Liver (tissue), 3 donors: ENCODE results near the gene EML2.

Experiments
- JUND ChIP-seq, 2 donors: IDR thresholded peaks; 2 replicates each; pipeline ENCODE4 v1.6.1; 2016; ENCODE audit warnings: antibody characterized with exemption in 2 of 2
- NR2F2 ChIP-seq: IDR thresholded peaks from 2 replicates; pipeline ENCODE4 v1.6.1; 2016; ENCODE audit warnings: antibody characterized with exemption
- RAD21 ChIP-seq, 2 donors: IDR thresholded peaks; 2 replicates each; pipeline ENCODE4 v1.6.1; 2016; ENCODE audit warnings: antibody characterized with exemption in 2 of 2, mild to moderate bottlenecking in 2 of 2
- SP1 ChIP-seq: IDR thresholded peaks from 2 replicates; pipeline ENCODE4 v1.6.1; 2018; ENCODE audit warnings: antibody characterized with exemption, mild to moderate bottlenecking
- TAF1 ChIP-seq: conservative IDR thresholded peaks from 2 replicates; pipeline ENCODE4 v1.6.1; 2016; ENCODE audit warnings: antibody characterized with exemption, mild to moderate bottlenecking
- TF ChIP-seq, protein P1 (sequence below): fragments of 150-350 bp; IDR thresholded peaks from 2 replicates; pipeline ENCODE4 v1.5.1; 2017; ENCODE audit warnings: improper control_type of control experiment, low read depth, low read length; ENCODE audit not compliant: missing input control
- TF ChIP-seq, protein P2 (sequence below): IDR thresholded peaks from 2 replicates; pipeline ENCODE4 v1.6.1; 2016; ENCODE audit warnings: antibody characterized with exemption
- TF ChIP-seq, protein P3 (sequence below): IDR thresholded peaks from 2 replicates; pipeline ENCODE4 v1.6.1; 2016; ENCODE audit warnings: antibody characterized with exemption
- TF ChIP-seq, protein P4 (sequence below): IDR thresholded peaks from 2 replicates; pipeline ENCODE4 v1.6.1; 2016; ENCODE audit warnings: antibody characterized with exemption, mild to moderate bottlenecking
- donor health status: healthy.
- donor health status: healthy.

DNA sequence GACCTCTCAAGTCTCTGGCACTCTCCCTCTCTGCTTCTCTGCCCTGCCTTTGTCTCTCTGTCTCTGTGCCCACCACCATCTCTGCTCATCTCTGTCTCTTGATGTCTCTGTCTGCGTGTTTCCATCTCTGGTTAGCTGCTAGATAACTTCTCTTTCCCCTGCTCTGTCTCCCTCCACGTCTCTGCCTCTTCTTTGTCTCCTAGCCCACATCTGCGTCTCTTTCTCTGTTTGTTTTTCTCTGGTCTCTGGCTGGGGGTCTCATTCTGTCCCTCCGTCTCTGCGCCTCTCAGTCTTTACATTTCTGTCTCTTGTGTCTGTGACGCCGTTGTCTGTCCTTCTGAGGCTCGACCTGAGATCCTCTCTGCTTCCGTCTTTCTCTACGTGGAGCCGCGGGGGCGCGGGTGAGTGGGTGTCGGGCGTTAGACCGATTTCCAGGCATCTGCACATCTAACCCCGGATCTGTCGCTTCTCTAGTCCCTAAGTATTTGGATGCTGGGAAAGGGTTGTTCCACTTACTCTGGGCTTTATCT, 29.2 kb upstream of the EML2 start:
- no peak for TF ChIP-seq TAF1
- TF ChIP-seq, protein P1, sequence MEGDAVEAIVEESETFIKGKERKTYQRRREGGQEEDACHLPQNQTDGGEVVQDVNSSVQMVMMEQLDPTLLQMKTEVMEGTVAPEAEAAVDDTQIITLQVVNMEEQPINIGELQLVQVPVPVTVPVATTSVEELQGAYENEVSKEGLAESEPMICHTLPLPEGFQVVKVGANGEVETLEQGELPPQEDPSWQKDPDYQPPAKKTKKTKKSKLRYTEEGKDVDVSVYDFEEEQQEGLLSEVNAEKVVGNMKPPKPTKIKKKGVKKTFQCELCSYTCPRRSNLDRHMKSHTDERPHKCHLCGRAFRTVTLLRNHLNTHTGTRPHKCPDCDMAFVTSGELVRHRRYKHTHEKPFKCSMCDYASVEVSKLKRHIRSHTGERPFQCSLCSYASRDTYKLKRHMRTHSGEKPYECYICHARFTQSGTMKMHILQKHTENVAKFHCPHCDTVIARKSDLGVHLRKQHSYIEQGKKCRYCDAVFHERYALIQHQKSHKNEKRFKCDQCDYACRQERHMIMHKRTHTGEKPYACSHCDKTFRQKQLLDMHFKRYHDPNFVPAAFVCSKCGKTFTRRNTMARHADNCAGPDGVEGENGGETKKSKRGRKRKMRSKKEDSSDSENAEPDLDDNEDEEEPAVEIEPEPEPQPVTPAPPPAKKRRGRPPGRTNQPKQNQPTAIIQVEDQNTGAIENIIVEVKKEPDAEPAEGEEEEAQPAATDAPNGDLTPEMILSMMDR, result no peak
- TF ChIP-seq, protein P2, sequence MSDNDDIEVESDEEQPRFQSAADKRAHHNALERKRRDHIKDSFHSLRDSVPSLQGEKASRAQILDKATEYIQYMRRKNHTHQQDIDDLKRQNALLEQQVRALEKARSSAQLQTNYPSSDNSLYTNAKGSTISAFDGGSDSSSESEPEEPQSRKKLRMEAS, result no peak
- no peak for TF ChIP-seq RAD21 (IDR thresholded peaks at IDR 0.05)
- TF ChIP-seq SP1, result no peak
- TF ChIP-seq NR2F2, result no peak
- TF ChIP-seq, protein P3, sequence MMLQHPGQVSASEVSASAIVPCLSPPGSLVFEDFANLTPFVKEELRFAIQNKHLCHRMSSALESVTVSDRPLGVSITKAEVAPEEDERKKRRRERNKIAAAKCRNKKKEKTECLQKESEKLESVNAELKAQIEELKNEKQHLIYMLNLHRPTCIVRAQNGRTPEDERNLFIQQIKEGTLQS, result no peak
- TF ChIP-seq, protein P4, sequence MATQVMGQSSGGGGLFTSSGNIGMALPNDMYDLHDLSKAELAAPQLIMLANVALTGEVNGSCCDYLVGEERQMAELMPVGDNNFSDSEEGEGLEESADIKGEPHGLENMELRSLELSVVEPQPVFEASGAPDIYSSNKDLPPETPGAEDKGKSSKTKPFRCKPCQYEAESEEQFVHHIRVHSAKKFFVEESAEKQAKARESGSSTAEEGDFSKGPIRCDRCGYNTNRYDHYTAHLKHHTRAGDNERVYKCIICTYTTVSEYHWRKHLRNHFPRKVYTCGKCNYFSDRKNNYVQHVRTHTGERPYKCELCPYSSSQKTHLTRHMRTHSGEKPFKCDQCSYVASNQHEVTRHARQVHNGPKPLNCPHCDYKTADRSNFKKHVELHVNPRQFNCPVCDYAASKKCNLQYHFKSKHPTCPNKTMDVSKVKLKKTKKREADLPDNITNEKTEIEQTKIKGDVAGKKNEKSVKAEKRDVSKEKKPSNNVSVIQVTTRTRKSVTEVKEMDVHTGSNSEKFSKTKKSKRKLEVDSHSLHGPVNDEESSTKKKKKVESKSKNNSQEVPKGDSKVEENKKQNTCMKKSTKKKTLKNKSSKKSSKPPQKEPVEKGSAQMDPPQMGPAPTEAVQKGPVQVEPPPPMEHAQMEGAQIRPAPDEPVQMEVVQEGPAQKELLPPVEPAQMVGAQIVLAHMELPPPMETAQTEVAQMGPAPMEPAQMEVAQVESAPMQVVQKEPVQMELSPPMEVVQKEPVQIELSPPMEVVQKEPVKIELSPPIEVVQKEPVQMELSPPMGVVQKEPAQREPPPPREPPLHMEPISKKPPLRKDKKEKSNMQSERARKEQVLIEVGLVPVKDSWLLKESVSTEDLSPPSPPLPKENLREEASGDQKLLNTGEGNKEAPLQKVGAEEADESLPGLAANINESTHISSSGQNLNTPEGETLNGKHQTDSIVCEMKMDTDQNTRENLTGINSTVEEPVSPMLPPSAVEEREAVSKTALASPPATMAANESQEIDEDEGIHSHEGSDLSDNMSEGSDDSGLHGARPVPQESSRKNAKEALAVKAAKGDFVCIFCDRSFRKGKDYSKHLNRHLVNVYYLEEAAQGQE, result no peak
- TF ChIP-seq JUND (IDR thresholded peaks at IDR 0.05), result no peak
